Hepatocyte (in vitro differentiated cells): ENCODE results near the gene TBX21.

Experiments used
- EZH2 ChIP-seq: fragments of 200-600 bp; sonication (generic); IDR thresholded peaks from 2 replicates; pipeline ENCODE4 v1.6.1; 2016; ENCODE audit warnings: antibody characterized with exemption, mild to moderate bottlenecking, borderline replicate concordance
- EZH2phosphoT487 ChIP-seq: fragments of 200-600 bp; sonication (generic); IDR thresholded peaks from one replicate; pipeline ENCODE4 v1.6.1; 2018; ENCODE audit warnings: antibody characterized with exemption, mild to moderate bottlenecking, low read depth, moderate library complexity; ENCODE audit not compliant: unreplicated experiment, severe bottlenecking
- TF ChIP-seq, protein P1 (sequence below): fragments of 200-600 bp; sonication (generic); IDR thresholded peaks from 2 replicates; pipeline ENCODE4 v1.5.1; 2016; ENCODE audit warnings: antibody characterized with exemption, mild to moderate bottlenecking; ENCODE audit not compliant: poor library complexity

DNA sequence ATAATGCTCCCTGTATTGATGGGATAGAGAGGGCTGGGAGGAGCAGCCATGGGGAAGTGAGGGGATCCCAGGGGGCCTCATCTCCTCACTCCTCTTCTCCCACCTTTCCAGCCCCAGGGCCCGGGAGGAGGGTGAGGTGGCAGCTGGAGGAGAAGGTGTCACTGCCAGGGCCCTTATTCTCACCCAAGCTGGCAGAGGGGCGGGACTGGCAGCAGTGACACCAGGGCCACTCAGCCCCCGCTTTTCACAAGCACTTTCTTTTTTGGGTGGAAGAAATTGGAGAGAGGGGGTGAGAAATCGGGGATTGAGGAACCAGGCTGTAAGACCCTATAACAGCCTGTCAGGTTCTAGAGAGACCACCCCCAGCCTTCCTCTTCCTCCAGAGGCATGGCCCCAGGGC, 2.4 kb upstream of the TBX21 start:
- TF ChIP-seq, protein P1, sequence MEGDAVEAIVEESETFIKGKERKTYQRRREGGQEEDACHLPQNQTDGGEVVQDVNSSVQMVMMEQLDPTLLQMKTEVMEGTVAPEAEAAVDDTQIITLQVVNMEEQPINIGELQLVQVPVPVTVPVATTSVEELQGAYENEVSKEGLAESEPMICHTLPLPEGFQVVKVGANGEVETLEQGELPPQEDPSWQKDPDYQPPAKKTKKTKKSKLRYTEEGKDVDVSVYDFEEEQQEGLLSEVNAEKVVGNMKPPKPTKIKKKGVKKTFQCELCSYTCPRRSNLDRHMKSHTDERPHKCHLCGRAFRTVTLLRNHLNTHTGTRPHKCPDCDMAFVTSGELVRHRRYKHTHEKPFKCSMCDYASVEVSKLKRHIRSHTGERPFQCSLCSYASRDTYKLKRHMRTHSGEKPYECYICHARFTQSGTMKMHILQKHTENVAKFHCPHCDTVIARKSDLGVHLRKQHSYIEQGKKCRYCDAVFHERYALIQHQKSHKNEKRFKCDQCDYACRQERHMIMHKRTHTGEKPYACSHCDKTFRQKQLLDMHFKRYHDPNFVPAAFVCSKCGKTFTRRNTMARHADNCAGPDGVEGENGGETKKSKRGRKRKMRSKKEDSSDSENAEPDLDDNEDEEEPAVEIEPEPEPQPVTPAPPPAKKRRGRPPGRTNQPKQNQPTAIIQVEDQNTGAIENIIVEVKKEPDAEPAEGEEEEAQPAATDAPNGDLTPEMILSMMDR: no peak
- TF ChIP-seq EZH2phosphoT487: no peak
- no peak for TF ChIP-seq EZH2
